AG09309 (cell line): ENCODE measurements around the gene STK32C.
"Not testable (repeated sequence)": the region's sequence is repeated elsewhere in the genome, so short reads cannot be mapped to it uniquely, and the experiment has no call there.

Experiments used
- DNase-seq: peaks from one replicate; pipeline ENCODE4 v3.0.0-alpha.2; 2010; ENCODE audit warnings: low read depth
- H3K4me3 ChIP-seq: 2 replicates; pipeline ENCODE4 v1.5.1; 2011; ENCODE audit warnings: mild to moderate bottlenecking, low read depth, low read length, moderate library complexity; ENCODE audit not compliant: control insufficient read depth
- CTCF ChIP-seq: IDR thresholded peaks from 2 replicates; pipeline ENCODE4 v1.5.1; 2011; ENCODE audit warnings: mild to moderate bottlenecking, low read depth, low read length, inconsistent platforms; ENCODE audit not compliant: insufficient read depth, control insufficient read depth; ENCODE audit errors: missing control alignments

Gene STK32C

GRCh38 chr10:132298038-132298881 is 9.5 kb downstream of the STK32C start:
- DNase-seq = no peak

GRCh38 chr10:132297526-132297925 is 10.2 kb downstream of the STK32C start:
- no peak overlapping the region for H3K4me3 ChIP-seq
- DNase-seq = no peak
- TF ChIP-seq CTCF = no peak

More at GRCh38 chr10:132298038-132298881, 9.5 kb downstream of the STK32C start:
- TF ChIP-seq CTCF = no peak
- no peak overlapping the region for H3K4me3 ChIP-seq

DNA sequence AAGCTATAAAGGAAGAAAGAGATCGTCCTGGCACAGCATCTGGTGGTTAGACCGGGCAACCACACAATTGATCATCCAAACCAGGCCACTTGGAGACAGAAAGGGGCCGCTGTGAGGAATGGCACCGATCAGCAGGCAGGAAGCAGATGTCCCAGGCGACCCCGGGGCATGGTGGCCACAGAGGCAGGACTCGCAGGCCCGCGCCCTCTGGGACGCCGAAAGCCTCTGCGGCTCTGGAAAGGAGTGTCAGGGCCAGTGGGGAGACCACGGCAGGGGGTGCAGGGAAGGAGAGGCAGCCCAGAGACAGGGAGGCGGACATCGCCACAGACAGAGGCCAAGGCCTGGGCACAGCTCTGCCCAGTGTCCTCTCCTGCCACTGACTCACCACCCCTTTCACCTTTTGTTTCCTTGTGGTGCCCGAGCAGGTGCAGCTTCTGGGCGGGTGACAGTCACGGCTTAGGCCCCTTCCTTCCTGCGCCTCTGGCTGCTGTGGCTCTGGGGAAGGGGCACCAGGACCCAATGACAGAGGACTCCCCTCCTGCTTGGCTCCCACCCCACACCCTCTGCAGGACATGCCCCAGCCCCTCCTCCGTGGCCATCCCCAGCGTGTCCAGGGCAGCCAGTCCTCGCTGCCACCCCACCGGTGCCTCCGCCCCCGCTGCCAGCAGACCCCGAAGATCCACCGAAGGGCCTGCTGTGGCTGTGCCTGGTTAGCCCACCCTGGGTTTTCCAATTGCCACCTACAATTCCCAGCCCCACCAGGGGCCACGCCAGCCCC is 10.9 kb downstream of the STK32C start:
- DNase-seq = no peak
- no peak overlapping the region for H3K4me3 ChIP-seq
- no peak for TF ChIP-seq CTCF

- H3K4me3 ChIP-seq, DNase-seq: not testable (repeated sequence)
These were observed 12.3 kb downstream of the STK32C start for GRCh38 chr10:132295481-132295880.

GRCh38 chr10:132294561-132295318 is 13.0 kb downstream of the STK32C start:
- no peak overlapping the region for H3K4me3 ChIP-seq
- DNase-seq = no peak

GRCh38 chr10:132293813-132294520 is 13.8 kb downstream of the STK32C start:
- H3K4me3 ChIP-seq = no peak overlapping the region
- no peak for DNase-seq
- no peak for TF ChIP-seq CTCF

More at GRCh38 chr10:132294561-132295318, 13.0 kb downstream of the STK32C start:
- no peak for TF ChIP-seq CTCF
